ENCODE results near the gene CBX2.
"Not testable (repeated sequence)": the region's sequence is repeated elsewhere in the genome, so short reads cannot be mapped to it uniquely, and the experiment has no call there.

The CBX2 gene

GRCh38 chr17:79743614-79744013 lies 34.3 kb upstream of the CBX2 start:
- no peak for DNase-seq

DNA sequence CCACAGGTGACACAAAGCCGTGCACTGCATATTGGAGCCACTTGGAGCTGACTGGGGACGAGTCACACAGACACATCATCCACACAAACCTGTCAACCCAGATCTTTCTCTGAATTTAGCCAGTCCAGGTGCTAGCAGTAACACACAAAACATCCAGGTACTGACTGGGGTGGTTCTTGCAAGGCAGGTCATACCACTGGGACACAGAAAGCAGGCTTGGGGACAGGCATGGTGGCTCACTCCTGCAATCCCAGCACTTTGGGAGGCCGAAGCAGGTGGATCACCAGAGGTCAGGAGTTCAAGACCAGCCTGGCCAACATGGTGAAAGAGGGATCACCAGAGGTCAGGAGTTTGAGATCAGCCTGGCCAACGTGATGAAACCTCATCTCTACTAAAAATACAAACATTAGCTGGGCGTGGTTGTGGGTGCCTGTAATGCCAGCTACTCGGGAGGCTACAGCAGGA lies 32.3 kb upstream of the CBX2 start:
- DNase-seq, result no peak

DNA sequence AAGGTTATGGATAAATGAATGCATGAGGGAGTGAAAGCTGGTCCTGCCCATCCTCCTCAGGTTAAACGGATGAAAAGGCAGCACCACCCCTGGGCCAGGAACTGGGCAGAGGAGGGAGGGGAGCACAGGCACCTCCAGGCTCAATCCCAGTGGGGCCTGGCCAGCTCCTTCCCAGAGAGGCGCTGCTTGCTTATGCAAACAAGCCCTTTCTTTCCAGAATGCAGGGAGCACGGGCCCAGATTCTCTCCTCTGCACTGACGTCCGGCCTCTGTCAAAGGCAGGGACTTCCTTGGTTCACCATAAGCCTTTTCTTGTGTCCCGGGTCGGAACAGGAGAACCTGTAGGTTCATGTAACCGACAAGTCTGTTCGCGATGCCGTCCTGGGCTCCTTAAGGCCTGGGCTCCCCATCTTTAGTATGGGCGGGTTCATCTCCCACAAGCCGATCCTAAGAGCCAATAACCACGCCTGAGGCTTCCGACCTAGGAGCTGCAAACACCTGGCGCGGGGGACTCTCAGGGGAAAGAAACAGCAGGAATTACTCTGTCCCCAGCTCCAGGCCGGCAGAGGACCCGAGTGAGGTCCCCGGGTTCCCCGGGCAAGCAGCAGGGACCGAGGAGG lies 30.9 kb upstream of the CBX2 start:
- no peak for DNase-seq

GRCh38 chr17:79747508-79748294 lies 30.2 kb upstream of the CBX2 start:
- DNase-seq, result no peak

DNA sequence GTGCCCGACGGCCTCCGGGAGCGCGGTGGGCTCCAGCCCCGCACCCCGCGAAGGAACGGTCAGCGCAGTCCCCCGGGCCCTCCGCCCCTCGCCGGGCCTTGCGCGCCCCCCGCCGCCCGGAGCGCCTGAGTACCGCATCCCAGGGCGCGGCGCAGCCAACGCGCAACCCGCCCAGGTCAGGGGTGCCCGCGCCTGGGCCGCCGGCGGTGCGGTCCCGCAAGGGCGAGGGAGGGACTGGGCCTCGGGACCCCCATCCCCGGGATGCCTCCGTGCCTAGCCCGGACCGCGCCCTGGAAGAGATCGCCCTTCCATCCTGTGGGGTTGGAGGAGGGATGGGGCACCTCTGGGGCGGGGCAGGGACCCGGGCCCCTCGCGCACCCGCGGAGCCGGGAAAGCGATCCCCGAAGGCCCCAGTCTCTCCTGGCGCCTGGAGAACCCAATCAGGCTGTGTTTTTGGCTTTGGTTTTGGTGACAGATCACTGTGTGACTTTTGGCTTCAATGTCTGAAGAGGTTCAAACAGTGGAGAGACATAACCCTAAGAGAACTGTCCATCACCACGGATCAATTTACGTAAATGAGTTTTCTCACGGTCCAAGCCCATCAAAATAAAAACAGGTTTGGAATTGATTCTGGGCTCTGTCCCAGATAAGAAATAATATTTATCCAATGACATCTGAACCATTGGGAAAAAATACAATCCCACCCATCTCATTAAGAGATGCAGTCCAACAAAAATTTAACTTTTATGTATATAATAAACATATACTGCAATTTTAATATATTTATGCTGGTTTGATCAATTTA lies 29.5 kb upstream of the CBX2 start:
- DNase-seq, result no peak

DNA sequence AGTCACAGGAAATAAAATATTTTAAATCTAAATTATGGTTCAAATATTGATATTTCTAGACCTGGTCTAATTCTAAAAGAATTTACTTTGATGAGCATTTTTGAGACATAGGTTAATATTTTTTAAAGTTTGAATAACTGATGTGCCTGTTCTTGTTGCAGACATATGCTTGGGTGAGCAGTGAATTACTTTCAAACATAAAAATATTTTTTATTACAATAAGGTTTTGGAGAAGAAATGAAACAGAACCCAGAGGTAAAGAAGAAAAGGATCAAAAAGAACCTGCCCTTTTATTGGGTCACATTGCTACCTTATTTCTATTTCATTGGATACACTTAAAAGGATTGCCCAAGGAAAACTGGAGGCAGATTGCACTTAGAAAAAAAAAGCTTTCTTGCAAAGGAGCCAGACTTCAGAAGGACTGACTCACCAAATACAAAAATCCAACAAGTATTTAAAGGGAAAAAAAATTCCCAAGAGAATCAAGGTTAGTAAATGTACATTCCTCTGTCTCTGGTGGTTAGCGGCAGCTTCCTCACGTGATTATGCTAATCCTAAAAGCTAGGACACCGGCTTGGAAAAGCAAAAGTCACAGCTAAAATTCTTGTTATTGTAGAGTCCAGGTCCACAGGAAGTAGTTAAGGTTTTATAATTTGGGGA lies 28.7 kb upstream of the CBX2 start:
- no peak for DNase-seq

DNA sequence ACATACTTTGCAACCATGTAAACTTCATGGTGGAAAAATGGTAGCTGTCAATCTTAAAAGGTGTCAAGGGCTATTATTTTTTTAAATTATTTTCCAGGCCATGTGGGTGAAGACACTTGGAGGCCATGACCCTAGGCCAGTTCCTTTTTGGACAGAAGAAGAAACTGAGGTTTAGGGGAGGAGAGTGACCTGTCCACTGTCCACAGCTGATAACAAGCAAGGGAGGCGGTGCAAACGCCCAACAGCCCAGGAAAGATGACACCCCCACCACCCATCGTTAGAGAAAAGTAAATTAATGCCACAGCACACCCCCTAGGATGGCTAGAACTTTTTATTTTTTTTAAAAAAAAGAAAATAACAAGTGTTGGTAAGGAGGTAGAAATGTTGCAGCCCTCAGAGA lies 28.0 kb upstream of the CBX2 start:
- no peak for DNase-seq

- DNase-seq, result no peak
These were observed 27.1 kb upstream of the CBX2 start for GRCh38 chr17:79750650-79751545.

GRCh38 chr17:79752175-79752574 lies 25.8 kb upstream of the CBX2 start:
- DNase-seq, result peak; percentile 32 to 39

- no peak for DNase-seq
These were observed 23.6 kb upstream of the CBX2 start for GRCh38 chr17:79754370-79754769.

GRCh38 chr17:79754903-79755302 lies 23.0 kb upstream of the CBX2 start:
- not testable (repeated sequence) for DNase-seq

DNA sequence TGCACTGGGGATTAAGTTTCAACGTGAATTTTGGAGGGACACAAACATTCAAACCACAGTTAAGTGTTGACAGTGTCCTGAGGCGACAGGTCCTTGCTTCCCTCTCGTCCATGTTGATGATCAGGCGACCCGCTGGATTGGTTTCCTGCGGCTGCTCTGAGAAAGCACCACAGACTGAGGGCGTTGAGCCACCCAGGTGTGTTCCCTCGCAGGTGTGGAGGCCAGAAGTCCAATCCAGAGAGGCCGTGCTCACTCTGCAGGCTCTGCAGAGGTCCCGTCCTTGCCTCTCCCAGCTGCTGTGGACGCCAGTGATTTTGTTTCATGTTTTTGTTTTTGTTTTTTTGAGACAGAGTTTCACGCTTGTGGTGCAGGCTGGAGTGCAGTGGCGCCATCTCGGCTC lies 22.4 kb upstream of the CBX2 start:
- DNase-seq, result no peak

- DNase-seq, result no peak
These were observed 20.7 kb upstream of the CBX2 start for GRCh38 chr17:79757140-79757745.

DNA sequence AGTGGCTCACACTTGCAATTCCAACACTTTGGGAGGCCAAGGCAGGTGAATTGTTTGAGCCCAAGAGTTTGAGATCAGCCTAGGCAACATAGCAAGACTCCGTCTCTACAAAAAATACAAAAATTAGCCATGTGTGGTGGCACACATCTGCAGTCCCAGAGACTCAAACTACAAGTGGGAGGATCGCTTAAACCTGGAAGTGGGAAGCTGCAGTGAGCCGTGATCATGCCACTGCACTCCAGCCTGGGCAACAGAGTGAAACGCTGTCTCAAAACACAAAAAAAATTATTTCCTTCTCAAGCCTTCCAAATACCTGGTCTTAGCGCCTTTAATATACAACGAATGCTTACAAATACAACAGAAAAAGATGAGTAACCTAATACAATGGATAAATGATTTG lies 19.7 kb upstream of the CBX2 start:
- DNase-seq, result no peak

DNA sequence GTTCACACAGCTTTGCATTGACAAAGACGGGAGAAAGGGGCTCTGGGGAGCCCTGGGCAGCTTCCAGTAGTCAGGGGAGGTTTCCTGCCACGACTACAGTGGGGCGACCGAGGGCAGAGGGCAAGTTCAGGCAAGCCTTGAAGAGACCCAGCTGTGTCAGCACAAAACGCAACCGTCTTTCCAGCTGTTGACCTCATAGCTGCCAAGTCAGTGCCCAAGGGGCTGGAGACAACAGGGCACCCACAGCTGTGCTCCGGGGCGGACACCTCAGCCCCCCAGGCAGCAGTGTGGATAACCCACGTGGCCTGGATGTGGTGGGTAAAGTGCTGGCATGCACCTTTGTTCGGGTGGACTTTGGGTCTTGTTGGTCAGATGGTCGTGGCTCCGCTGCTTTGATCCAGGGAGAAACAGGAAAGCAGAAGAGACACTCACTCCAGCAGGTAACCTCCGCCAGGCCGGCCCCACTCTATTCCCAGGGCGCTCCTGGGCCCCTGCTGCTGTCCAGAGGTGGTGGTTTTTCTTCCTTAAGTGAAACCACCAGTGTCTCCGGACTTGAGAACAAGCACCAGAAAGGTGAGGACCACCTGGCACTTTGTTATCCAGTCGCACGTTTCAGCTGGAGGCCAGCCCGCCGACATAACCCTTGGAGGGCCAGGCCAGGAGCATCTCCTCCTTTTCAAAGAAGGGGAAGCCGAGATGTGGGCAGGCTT lies 17.6 kb upstream of the CBX2 start:
- DNase-seq, result no peak

DNA sequence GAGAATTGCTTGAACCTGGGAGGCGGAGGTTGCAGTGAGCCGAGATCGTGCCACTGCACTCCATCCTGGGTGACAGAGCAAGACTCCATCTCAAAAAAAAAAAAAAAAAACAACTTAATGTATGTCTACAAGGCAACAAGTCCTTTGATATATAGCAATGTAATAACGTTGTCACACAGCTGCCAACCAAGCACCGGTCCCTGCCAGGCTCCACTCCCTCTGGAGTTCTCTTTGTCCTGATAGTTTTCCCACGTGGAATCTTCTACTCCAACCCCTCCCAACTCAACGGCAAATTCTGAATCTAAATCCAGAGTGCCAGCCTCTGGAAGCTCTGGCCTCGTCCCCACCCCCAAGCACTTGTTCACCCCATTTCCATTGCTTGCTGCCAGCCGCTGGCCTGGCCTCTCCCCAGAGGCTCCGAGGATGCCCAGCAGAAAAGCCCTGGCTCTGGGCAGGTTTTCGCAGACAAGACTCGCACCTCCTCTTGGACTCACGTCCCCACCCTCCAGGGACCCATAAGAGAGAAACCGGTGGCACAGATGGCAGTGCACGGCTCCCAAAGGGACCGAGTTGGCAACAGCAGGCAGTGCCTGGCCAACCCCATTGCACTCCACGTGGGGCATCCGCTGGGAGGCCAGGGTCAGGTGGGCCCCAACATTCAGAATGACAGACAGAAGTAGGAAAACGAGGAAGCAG lies 15.9 kb upstream of the CBX2 start:
- DNase-seq, result no peak

GRCh38 chr17:79765708-79766107 lies 12.2 kb upstream of the CBX2 start:
- DNase-seq, result no peak

DNA sequence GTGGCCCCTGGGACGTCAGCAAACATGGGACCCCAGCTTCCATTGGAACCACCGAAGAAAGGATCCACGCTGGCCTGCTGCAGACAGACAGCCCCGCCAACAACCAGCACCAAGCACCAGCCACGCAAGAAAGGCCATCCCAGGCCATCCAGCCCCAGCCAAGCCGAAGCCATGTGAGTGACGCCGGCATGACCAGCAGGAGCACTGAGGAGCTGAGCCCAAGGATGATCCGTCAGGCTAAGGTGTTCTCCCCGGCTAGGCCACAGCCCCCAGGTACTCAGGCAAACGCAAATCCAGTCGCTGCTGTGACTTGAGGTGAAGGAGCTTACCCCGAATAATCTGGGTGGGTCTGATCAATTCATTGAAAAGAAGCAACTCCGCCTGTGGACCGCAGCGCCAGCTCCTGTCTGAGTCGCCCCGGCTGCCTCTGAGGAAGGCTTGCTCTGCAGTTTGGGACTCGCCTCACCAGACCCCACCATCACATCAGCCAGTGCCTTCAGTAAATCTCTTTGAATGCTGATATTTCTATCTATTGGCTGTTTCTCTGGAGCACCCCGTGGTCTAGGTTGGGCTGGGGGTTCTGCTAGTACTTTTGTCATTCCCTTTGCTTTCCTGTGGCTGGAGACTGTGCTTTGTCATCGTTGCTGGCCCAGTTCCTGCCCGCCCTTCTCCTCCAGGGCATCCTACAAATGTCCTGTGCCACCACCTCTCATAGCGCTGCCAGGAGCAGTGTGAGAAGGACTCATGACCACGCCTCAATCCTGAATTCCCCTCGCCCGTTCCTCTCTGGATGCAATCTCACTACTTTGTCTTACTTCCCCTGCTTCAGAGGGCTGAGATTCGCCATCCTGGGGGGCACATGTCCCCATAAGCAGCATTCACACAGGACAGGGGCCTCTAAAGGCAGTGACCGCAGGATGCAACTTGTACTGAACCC lies 8.1 kb upstream of the CBX2 start:
- no peak for DNase-seq

- no peak for DNase-seq
These were observed 6.7 kb upstream of the CBX2 start for GRCh38 chr17:79771276-79771675.

Measured in activated CD4-positive, alpha-beta T cell treated with anti-CD3 and anti-CD28 coated beads, Interleukin-2, amount 50 U/mL, for 48 hours (primary cell).